HG03097 (cell line): ENCODE data around the gene DPRX.
"Not testable (repeated sequence)": the region's sequence is repeated elsewhere in the genome, so short reads cannot be mapped to it uniquely, and the experiment has no call there.

Experiments
- ATAC-seq: cut with Tn5 transposase; IDR thresholded peaks from one replicate; pipeline ENCODE4 v1.9.1; 2021; ENCODE audit not compliant: unreplicated experiment, low FRiP score

Gene DPRX

DNA sequence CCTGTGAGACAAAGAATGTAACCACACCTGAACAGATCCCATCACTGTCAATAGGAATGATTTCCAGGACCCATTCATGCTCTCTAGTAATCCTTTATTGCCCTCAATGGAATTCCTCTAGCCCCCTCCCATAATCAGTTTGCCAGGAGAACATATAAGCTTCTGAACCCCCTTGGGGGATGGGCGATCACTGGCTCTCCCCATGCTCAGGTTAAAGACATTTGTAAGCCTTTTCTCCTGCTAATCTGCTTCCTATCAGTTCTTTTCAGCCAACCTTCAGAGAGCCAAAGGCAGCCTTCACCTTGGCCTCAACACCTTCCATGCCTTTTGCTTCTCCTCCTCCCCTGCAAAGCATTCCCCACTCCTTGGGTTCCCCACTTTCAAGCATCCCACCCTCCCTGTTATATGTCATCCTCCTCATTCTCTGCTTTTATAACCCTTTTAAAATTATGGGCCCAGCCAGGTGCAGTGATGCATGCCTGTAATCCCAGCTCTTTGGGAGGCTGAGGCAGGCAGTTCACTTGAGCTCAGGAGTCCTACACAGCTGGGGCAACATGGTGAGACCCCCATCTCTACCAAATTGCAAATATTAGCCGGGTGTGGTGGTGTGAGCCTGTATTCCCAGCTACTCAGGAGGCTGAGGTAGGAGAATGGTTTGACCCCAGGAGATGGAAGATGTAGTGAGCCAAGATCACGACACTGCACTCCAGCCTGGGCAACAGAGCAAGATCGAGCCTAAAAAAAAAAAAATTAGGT, 12.4 kb downstream of the DPRX start:
- no peak for ATAC-seq

DNA sequence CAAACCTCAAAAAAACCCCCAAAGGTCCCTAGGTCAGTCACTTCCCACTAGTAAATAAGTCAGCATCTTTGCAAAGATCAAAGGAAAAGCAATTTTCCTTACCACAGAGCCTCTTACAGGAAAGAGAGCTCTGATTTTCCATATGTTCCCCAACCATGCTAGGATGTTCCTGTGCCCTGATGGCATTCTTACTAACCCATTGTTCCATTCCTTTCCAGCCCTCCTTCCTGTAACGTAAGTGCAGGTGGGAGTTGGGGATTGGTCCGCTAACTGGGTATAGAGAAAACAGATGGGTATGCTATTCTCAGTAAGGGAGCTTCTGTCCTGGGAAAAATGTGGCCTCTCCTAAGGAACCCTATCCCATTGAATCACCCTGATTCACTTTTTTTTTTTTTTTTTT, 14.3 kb downstream of the DPRX start:
- ATAC-seq: no peak

DNA sequence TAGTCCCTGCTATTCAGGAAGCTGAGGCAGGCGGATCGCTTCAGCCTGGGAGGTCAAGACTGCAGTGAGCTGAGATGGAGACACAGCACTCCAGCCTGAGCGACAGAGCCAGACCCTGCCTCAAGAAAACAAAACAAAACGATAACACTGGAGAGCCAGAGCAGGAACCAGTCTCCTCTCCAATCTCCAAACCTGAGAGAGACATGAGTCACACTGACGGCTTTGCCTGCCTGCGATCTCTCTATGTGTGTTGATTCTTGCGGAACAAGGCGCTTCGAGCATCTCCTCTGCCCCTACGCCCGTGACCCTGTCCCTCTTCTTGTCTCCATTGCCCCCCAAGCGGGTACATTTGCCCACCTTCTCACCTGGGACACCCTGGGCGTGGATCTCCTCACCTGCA, 15.6 kb downstream of the DPRX start:
- no peak for ATAC-seq

DNA sequence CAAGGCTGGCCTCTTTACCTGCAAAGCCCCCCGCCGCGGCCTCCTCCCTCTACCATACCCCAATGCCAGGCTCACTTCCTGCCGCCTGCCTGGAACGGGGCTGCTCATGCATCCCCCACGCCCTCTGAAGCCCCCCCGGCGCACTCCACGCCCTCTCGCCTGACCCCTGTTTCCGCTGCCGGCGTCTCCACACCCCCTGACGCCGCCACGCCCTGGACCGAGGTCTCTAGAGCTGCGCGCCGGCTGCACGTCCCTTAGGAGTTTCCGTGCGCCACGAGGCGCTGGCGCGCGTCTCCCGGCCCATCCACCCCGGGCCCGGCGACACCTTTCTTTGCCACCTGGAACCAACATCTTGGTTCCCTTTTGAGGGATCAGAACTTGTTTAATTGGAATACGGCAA, 16.0 kb downstream of the DPRX start:
- no peak for ATAC-seq

DNA sequence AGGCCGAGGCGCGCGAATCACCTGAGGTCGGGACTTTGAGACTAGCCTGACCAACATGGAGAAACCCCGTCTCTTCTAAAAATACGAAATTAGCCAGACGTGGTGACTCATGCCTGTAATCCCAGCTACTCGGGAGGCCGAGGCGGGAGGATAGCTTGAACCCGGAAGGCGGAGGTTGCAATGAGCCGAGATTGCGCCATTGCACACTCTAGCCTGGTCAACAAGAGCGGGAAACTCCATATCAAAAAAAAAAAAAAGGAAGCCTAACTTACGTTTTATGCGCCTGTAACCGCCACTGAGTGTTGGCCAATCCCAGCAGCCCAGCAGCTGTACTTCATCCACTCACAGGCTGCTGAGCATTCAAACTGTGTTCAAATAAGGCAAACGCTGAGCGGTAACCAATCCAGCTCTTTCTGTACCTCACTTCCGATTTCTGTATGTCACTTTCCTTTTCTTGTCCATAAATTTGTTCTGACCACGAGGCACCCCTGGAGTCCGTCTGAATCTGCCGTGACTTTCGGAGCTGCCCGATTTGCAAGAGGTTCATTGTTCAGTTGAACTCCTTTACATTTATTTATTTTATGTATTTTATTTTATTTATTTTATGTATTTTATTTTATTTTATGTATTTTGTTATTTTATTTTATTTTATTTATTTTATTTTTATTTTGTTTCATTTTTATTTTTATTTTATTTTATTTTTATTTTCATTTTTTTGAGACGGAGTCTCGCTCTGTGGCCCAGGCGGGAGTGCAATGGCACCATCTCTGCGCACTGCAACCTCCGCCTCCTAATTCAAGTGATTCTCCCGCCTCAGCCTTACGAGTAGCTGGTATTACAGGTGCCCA, 18.2 kb downstream of the DPRX start:
- ATAC-seq: no peak

DNA sequence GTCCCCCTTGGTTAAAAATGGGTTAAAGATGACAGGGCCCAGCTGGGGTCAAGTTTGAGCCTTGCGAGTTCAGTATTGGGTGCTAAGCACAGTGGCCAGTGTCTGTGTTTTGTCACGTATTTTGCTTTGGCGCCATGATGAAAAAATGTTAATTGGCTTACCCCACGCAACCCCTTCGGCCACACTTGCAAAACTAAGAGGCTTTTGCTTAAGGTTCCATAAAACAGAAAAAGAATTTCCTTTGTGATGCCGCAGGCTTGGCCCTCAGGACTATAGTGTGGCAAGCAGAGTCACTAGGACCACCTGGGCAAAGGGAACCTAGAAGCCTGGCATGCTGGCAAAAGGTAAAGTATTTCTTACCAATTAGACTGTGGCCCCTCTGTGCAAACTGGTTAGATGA, 20.7 kb downstream of the DPRX start:
- no peak for ATAC-seq

DNA sequence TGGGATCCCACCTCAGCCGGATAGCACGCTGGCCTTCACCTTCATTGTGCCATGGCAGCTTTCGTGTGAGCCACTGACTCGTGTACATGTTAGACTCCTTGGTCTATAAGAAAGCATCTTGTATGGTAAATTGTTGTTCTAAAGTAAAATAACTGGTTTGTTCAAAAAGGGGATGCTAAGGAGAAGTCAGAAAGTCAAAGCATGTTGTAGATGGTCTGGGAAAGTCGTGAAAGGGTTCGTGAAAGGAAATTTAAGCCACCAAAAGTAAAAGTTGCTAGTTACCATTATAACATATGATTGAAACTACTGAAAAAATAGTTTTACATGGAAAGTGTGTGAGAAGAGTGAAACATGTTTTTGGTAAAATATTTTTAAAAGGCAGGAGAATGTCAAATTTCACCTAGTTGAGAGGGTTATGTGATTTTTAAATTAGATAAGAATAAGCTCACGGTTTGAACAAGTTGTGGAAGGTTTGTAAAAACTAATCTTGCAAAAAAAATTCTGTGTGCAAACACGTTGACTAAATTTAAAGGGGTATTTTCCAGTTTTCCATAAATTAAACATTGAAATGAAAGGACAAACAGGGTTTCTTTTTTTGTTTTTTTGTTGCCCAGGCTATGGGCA, 23.4 kb downstream of the DPRX start:
- no peak for ATAC-seq

DNA sequence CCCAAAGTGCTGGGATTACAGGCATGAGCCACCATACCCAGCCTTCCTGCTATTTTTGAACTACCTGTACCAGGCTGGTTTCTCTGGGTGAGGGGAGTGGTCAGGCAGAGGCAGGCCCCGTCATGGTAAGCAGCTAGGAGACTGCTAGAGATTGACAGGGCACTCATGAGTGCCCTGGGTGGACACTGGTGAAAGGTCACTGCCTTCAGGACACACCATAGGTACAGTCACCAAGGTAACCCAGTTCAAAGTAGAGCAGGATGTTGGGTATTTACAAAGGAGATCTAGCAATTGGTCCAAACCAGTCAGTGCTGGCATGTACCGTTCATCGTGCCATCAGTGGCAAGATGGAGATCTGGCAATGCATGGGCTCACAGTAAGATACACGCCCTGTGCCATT, 25.5 kb downstream of the DPRX start:
- no peak for ATAC-seq

DNA sequence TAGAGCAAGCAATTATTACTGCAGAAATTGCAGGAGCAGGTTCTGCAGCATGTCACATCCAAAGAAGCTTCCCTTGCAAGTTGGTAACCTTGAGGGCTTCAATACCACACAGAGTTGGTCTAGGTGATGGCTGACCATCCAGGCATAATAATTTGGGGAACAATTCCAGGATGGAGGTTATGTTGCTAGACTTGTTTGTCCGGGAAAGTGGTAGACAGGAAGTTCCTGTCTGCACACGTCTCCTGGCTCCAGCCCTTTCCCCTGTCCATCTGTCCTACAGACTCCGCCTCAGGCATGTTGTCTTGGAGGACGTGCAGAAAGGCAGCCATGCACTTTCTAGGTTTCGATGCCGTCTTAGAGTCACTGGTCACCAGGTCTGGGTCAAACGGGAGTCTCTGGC, 26.0 kb downstream of the DPRX start:
- ATAC-seq: no peak

DNA sequence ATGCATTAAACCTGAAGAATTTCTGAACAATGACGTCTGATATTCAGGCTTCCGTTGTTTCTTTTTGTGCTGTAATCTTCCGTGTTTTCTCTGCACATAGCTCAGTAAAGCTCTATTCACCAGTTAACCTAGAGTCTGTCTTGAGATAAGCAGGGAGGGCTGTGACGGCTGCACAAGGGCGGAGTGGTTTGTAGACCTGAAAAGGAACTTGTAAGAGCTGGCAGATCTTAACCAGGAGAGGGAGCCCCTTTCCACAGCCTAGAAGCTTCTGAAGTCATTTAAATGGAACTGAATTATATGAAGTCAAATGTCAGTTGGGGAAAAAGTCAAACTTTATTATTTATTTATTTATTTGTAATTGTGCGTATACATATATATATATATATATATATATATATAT, 27.5 kb downstream of the DPRX start:
- ATAC-seq: no peak

DNA sequence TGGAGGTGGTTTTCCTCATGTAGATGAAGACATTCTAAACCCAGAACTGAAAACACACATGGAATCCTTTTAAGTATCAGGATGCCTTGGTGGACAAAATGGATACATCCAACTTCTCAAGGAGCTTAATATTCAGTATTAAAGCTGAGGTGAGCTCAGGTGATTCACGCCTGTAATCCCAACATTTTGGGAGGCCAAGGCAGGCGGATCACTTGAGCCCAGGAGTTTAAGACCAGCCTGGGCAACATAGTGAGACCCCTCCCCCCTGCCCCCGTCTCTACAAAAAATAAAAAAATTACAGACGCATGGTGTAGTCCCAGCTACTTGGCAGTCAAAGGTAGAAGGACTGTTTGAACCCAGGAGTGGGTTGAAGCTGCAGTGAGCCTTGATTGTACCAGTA, 28.8 kb downstream of the DPRX start:
- ATAC-seq: no peak

DNA sequence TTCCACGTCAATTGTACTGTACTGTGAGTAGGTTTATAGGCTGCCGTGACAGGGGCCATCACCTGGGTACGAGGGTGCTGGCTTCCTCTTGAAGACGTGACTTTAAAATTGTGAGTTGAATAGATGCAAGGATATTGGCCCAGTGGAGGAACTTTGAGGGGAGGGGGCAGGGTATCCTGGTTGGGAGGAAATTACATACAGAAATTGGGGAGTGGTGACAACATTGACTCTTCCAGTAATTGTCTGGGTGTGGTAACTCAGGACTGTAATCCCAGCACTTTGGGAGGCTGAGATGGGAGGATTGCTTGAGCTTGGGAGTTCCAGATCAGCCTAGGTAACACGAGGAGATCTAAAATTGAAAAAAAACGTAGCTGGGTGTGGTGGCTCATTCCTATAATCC, 30.4 kb downstream of the DPRX start:
- ATAC-seq: no peak

DNA sequence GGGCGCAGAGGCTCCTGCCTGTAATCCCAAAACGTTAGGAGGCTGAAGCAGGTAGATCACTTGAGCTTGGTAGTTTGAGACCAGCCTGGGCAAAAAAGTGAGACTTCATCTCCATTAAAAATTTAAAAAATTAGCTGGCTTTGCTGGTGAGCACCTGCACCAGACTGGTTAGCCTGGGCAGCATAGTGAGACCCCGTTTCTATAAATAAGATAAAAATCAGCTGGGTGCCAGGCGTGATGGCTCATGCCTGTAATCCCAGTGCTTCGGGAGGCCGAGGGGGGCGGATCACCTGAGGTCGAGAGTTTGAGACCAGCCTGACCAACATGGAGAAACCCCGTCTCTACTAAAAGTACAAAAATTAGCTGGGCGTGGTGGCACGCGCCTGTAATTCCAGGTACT, 32.4 kb downstream of the DPRX start:
- no peak for ATAC-seq

DNA sequence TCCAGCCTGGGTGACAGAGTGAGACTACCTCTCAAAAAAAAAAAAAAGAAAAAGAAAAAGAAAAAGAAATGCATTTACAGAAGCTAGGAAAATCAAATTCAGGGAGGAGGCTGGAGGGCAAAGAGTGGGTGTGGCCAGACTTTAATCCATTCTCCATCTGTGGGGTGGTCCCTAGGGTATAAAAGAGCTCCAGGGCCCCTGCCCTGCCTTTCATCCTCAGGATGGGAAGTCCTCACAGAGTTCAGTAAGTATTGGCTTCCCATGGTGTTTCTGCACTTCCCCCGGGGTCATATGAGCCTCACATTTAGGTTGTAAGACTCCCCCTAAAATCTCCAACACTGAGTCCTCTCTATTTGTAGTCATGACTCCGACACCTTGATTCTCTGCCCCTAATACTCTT, 33.0 kb downstream of the DPRX start:
- ATAC-seq: no peak

DNA sequence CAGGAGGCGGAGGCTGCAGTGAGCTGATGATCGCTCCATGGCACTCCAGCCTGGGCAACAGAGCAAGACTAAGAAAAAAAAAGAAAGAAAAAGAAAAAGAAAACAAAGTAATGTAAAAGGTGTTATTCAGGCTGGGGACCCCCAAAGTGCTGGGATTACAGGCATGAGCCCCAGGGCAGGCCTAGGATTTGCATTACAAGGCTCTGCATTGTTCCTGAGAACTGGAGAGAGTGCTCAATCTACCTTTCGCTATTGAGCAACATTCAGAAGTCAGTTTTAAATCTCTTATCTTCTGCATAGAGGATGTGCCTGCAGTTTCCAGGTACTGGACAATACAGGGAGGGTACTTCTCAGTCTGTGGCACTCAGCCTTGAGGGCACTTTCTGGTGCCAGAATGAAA, 34.5 kb downstream of the DPRX start:
- ATAC-seq: not testable (repeated sequence)

DNA sequence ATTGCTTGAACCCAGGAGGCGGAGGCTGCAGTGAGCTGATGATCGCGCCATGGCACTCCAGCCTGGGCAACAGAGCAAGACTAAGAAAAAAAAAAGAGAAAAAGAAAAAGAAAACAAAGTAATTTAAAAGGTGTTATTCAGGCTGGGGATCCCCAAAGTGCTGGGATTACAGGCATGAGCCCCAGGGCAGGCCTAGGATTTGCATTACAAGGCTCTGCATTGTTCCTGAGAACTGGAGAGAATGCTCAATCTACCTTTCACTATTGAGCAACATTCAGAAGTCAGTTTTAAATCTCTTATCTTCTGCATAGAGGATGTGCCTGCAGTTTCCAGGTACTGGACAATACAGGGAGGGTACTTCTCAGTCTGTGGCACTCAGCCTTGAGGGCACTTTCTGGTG, 37.0 kb downstream of the DPRX start:
- not testable (repeated sequence) for ATAC-seq

DNA sequence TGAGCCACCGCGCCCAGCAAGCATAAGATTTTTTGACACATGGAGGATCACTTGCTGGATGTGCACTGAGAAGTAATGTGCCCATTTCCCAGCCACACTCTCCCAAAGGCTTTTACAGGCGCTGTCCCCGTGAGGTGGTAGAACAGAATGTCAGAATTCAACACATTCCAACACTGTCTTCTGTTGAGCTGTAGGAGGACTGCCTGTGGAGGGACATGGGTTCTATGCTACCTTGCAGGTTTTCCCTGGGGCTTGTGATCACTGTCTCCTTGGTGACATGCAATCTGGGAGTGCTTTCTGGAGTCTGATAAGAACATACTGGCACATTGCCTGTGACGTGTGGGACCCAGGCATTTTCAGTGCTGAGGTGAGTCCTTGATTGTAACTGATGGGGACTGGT, 38.5 kb downstream of the DPRX start:
- no peak for ATAC-seq

DNA sequence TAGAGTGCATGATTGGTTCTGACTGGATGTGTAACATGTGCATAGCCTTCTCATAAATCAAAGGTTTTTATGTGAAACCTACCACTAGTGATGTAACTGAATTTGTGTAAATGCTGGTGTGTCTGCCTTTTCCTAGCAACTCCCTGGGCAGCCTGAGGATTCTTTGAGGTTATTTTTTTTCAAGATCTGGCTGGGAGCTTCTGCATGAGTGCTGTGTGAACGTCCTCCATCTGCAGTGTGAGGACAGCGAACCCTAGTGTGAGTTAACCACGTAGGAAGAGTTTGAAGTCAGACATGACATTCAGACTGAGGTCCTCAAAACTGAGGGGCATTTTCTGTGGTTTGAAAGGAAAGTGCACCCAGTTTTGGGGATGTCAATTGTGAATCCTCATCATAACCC, 39.9 kb downstream of the DPRX start:
- ATAC-seq: no peak
